ENCODE results near the gene THBS1.

THBS1 gene

DNA sequence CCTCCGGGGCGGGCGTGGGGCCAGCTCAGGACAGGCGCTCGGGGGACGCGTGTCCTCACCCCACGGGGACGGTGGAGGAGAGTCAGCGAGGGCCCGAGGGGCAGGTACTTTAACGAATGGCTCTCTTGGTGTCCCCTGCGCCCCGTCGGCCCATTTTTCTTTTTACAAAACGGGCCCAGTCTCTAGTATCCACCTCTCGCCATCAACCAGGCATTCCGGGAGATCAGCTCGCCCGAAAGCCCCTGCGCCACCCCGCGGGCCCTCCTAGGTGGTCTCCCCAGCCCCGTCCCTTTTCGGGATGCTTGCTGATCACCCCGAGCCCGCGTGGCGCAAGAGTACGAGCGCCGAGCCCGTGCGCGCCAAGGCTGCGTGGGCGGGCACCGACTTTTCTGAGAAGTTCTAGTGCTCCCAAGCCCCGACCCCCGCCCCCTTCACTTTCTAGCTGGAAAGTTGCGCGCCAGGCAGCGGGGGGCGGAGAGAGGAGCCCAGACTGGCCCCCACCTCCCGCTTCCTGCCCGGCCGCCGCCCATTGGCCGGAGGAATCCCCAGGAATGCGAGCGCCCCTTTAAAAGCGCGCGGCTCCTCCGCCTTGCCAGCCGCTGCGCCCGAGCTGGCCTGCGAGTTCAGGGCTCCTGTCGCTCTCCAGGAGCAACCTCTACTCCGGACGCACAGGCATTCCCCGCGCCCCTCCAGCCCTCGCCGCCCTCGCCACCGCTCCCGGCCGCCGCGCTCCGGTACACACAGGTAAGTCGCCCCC lies at the start of gene THBS1:
THBS1 (plus strand) TSS at position 595 of the 757 bp plus-strand sequence. CDS start 779 bp downstream, outside the sequence.
- no peak for DNase-seq

- no peak for DNase-seq
These were observed 45.9 kb upstream of the THBS1 start for GRCh38 chr15:39534996-39535395.

- DNase-seq = no peak
These were observed 45.4 kb upstream of the THBS1 start for GRCh38 chr15:39535466-39535865.

- DNase-seq = no peak
These were observed 41.9 kb upstream of the THBS1 start for GRCh38 chr15:39538936-39539335.

DNA sequence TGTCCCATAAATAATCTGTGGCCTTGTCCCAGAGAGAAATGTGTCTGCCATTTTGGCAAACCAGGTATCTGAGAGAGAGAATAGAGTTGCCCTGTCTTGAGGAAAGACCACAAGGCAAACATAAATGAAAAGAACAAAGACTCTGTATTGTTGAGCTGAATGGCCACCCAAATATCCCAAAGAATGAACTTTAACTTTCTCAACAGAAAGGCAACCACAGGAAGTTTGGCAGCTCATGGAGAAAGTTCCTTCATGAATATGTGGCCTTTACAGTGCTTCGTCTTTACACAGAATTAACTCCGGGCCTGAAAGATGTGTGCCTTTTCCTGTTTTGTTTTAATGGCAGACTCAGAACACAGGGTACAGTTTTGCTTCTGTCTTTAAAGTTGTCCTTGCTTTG lies 41.4 kb upstream of the THBS1 start:
- DNase-seq = no peak

- DNase-seq = no peak
These were observed 40.8 kb upstream of the THBS1 start for GRCh38 chr15:39539973-39540558.

DNA sequence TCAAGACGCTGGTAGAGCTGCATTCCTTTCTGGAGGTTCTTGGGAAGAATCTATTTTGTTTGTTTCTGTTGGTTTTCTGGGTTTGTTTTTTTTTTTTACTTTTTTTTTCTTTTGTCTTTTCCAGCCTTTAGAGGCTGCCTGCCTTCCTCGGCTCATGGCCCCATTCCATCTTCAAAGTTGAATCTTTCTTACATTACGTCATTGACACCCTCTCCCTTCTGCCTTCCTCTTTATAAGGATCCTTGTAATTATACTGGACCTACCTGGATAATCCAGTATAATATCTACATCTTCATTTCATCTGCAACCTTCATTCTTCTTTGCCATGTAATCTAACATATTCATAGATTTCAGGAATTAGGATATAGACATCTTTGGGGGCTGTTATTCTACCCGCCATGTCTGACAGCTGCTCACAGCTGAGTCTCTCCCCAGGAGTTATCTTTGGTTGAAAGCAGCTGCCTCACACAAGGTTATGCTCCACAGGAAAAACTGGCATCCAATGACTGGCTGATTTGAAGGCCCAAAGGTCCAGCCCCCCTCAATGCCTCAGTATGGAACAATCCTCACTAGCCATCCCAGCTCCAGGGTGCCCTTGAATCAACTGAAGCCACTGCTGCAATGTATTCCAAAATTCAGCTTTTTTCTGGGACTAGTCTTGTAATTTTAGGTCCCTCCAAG lies 38.4 kb upstream of the THBS1 start:
- DNase-seq = no peak

DNA sequence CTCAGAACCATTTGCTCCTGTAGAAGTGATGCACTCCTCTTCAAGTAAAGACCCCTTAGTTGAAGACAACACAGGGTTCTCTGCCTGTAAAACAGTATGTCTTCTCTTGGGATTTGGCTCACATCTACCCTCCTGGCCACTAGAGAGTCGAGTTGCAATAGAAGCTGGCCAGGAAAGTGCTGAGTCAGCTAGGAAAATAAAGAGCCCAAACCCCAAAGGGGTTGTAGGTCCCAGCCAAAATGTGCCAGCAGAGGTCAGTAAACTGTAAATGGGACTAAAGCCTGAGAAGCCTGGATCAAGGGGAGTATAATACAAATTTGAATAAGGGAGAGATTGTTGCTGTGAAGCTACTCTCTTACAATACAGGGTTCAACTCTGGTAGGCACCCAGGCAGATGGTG lies 37.2 kb upstream of the THBS1 start:
- DNase-seq = no peak

GRCh38 chr15:39546842-39547241 lies 34.0 kb upstream of the THBS1 start:
- DNase-seq = no peak

- DNase-seq = no peak
These were observed 32.3 kb upstream of the THBS1 start for GRCh38 chr15:39548561-39548960.

DNA sequence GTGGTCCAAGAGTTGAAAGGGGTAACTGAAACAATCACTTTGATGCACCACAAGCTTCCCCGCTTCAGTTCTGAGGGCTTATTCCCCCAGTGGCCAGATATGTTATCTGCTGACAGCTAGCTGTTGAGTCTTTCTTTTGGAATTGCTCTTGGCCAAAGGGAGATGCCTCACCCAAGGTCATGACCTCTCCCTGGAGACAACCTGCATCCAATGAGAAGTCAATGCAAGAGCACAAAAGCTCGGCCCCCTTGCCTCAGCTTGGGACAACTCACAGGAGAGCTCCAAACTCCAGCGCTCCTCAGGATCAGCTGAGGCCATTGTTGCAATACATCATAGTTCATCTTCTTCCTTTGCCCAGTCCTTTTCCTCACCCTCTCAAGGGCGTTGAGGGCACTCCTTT lies 31.0 kb upstream of the THBS1 start:
- no peak for DNase-seq

DNA sequence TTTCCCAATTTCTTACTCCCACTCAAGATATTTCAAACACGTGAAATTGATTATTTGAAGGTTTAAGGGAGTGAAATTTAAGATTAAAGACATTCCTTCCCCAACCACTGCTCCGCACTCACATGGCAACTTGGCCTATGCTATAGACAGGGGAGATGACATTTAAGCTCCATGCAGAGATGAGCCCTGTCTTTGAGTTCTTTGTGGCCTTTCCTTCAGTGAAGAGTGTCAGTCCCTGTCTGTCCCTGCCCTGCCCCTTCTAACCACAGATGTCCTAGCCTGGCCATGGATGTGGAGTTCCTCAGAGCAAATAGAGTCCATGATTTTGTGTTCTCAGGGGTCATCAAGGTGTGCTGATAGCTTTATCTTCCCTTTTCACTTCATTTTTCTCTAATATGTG lies 29.4 kb upstream of the THBS1 start:
- DNase-seq = no peak

DNA sequence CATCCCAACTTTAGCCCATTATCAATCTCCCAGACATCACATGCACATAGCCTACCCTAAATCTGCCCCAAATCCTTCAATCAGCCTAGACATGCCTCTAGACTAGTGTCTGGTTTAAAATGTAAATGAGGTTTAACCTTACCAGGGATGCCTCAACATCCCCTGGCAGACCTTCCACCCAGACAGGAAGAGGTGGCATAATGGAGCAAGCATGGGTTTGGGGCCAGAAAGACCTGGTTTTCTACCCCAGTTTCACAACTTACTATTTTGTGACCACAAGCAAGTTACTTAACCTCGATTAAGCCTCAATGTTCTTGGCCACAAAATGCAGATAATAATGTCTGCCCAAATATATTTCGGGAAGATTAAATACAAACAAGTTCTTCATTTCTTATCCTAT lies 28.3 kb upstream of the THBS1 start:
- no peak for DNase-seq

DNA sequence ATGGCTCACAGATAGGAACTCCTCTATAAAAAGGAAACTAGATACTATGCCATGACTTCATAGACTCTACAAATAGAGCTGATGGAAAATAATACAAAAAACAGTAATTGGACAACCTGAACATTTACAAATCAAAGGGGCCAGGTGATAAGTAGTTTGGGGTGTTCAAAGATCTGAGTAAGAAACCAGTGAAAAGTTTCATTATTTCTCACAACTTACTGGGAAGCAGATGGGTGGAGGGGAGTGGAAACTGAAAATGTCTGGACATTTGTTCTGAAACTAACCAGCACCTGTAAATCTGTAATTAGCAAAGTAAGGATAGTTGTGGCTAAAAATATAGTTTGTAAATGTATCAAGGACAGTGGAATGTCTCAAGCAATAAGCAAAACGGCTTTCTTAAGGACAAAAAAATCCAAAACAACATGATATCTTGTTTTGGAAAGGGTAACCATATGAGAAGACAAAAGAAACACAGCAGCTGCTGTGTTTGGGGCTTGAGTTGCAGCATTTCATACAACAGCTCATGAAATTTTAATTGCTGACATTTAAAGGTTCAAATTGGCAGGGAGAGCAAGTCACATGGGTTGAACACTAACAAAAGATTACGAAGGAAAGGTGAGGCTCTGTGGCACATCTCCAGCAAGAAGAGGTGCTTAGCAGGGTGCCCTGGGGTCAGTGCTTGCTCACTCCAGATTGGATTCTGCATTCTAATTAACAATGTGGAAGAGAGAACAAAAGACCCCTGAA lies 26.8 kb upstream of the THBS1 start:
- DNase-seq = no peak

DNA sequence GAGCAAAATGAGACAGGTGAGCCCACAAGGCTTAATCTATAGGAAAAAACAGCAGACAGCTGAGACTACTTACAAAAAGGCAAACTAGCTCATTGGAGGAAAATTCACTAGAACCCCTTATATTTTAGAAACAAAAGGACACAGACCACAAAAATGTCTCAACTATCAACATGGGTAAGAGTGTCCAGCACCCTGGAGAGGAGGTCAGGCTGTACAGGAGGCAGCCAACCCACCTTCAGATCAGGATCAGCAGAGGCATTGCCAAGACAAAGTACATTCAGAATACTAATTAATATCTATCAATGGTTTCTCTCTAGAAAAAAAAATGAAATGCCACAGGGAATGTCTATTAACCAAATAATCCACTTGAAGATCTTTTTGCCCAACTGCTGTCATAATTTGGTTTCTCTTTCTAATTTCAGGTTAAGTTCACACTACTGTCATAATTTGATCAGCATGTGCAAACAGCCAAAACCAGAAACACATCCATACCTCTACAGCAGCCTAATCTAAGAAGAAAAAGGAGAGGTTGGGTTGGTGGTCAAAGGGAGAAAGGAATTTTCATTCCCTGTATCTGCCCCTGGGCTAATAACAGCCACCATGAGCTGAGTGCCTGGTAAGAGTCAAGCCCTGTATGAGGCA lies 26.0 kb upstream of the THBS1 start:
- no peak for DNase-seq

DNA sequence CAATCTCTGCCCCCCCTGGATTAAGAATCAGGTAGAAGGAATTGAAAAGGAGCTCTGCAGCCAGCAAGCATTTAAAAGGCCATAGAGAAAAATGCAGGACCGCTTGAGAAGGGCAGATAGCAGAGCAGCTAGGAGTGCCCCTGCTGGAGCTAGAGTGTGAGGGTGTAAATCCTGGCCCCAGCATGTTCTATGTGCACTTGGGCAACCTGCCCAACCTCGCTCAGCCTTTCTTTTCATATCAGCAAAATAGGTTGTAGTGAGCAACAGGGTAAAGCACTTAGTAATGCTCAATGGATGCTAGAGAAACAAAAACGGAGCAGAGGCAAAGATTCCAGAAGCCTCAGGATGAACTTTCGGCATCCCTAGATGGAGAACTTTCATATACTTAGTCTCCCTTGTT lies 25.0 kb upstream of the THBS1 start:
- no peak for DNase-seq

DNA sequence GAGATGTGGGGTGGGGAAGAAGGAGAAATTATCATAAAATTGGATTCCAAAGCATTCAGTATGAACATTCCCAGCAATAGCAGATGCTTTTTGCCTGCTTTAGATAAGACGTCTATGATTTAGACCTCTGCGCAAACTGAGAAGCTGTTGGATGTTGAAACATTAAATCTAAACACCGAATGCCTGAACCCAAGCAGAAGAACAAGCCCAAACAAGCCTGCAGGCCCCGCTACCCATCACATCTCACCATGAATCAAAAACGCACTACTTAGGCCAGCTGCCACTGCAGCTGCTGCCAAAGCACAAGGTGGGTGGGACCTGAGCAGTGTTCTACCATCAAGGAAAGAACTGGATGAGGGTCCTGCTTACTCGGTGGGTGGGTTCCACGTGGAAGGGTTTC lies 24.4 kb upstream of the THBS1 start:
- DNase-seq = no peak

DNA sequence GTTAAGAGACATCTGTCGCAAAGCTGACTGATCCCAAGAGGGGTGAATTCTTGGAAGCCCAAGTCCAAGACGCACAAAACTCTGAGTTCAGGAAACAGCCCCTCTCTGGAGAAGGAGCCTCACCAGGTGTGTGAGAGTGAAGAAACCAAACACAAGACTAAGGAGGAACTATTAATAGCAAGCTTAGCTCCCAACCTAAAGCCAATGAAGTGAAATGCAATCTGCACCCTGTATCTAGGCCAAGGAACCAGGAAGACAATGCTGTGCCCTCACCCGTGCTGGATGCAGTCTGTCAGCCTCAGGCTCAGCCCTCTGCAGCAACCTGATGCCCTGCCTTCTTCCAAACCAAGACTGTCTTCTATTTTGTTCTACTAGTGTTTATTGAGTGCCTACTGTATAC lies 22.5 kb upstream of the THBS1 start:
- no peak for DNase-seq

DNA sequence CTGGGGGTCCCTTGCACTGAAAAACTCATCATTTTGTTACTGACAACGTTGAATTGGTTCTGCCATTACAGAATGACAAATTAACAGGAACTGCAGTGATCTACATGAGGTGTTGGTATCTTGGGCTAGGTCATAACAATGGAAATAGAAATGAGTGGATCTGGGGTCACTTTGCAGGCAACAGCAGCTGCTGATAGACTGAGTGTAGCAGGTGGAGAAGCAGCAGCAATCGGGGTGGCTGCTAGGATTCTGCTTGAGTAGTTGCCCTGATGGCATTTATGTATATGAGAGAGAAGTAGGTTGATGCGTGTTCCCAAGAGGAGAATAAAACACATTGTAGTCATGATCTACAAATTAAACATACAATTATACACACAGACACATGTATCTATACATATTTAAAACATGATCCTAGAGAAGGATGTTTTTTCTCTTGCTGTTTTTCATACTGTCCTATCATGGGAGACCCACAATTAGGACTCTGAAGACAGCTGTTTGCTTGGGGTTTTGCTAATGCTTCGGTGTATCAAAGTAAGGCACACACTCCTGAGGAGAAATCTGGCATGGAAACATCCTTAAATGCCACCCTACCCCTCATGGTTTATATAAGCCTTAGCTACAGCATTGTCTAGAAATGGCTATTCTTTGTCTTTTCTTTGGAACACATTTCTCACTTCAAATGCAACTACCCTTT lies 15.8 kb upstream of the THBS1 start:
- DNase-seq = no peak

DNA sequence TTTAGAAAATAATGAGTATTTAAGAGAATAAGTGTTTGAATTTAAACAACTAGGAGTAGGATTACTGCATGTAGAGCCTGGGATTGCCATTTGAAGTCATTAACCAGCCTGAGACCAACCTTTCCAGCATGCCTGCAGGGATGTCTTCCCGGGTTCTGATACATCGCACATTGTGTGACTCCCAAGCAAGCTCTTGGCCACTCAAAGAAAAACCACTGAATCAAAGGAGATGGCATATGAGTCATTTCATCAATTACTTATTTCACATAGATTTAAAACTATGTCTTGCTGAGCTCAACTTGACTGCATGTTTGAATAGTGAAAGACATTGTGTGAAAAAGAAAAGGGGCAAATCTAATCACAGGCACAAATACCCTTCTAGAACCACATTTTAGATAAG lies 15.0 kb upstream of the THBS1 start:
- no peak for DNase-seq

GRCh38 chr15:39573287-39573686 lies 7.6 kb upstream of the THBS1 start:
- DNase-seq = no peak

GRCh38 chr15:39573844-39574243 lies 7.0 kb upstream of the THBS1 start:
- DNase-seq = no peak
